ENCODE measurements around the gene GOLGA6L9.
"Not testable (repeated sequence)": the region's sequence is repeated elsewhere in the genome, so short reads cannot be mapped to it uniquely, and the experiment has no call there.

The GOLGA6L9 gene

DNA sequence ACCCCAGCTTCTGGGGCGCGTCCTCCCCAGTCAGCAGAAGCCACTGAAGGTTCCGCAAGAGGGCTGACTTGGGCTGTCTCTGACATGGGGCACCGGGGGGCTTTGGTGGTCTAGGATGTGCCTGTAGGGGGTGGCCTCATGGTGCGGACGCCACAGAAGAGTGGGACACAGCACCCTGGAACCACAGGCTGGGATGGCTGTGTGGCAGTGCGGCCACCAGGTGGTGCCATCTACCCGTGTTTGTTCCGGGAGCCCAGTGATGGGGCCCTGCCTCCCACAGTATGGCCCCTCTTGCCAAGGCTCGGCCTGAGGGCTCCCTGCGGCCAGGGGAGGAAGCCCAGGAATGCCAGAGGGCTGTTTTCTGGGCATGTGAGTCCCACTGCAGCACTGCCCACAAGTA lies 38.6 kb downstream of the GOLGA6L9 start:
- DNase-seq (ENCODE audit: low read depth in 2 of 2) = not testable (repeated sequence)

GRCh38 chr15:82469381-82469780 lies 39.8 kb downstream of the GOLGA6L9 start:
- DNase-seq (ENCODE audit: low read depth in 2 of 2) = not testable (repeated sequence)

DNA sequence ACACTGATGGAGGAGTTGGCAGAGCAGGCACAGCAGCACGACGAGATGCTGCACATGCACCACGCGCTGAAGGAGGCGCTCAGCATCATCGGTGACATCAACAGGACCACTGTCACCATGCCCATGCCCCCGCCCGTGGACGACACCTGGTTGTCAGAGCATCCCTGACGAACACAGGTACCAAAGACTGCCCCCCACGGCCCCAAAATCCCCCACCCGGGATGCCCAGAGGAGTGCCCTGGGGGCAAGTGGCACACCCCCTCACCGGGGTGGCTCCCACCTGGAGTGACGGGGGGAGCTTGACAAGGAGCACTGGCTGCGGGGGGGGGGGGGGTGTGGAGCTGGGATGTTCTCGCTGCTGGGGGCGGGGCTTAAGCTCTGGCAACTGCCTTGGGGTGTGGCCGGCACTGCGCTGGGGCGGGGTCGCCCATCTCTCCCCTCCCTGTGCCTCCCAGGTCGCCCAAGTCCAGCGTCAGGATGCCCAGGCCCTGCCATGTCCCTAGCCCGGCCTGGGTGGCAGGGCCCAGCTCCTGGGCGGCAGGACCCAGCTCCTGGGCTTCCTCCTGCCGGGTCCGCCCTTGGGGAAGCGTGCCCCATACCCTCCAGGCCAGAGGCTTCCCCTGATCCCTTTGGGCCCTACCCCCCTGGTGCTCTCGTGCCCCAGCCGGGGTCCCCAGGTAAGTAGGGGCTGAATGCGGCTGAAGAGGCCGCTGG lies 42.8 kb downstream of the GOLGA6L9 start:
- not testable (repeated sequence) for DNase-seq (ENCODE audit: low read depth in 2 of 2)

DNA sequence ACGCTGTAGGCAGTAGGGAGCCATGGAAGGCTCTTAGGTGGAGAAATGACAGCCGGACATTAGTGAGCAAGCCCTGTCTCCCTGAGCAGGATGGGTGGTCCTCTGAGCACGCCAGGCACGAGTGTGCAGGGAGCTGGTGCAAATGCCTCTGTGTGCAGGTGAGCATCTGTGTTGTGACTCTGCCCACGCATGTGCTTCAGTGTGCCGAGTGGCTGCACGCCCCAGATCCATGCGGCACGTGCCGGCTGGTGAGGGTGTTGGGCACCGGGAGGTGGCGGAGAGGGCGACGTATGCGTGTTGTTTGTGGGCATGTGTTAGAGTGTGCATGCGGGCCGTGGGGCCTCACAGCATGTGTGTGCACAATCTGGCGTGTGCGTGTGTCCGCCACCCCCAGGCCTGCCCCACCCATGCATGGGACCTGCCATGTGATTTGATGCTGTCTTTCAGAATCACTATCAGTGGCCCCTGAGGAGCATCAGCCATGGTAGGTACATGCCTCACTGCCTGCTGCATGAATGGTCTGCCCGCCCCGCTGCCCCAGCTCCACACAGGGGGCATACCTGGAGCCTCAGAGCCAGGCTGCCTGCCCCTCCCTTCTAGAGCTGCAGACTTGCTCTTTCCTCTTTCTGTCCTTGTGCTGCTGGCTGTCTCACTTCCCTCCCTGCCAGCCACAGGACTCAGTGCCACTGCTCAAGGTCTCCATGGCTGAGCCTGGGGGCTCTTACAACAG lies 45.1 kb downstream of the GOLGA6L9 start:
- DNase-seq (ENCODE audit: low read depth in 2 of 2) = not testable (repeated sequence)

GRCh38 chr15:82475345-82475967 lies 45.8 kb downstream of the GOLGA6L9 start:
- not testable (repeated sequence) for DNase-seq (ENCODE audit: low read depth in 2 of 2)

GRCh38 chr15:82476697-82477342 lies 47.2 kb downstream of the GOLGA6L9 start:
- not testable (repeated sequence) for DNase-seq (ENCODE audit: low read depth in 2 of 2)

DNA sequence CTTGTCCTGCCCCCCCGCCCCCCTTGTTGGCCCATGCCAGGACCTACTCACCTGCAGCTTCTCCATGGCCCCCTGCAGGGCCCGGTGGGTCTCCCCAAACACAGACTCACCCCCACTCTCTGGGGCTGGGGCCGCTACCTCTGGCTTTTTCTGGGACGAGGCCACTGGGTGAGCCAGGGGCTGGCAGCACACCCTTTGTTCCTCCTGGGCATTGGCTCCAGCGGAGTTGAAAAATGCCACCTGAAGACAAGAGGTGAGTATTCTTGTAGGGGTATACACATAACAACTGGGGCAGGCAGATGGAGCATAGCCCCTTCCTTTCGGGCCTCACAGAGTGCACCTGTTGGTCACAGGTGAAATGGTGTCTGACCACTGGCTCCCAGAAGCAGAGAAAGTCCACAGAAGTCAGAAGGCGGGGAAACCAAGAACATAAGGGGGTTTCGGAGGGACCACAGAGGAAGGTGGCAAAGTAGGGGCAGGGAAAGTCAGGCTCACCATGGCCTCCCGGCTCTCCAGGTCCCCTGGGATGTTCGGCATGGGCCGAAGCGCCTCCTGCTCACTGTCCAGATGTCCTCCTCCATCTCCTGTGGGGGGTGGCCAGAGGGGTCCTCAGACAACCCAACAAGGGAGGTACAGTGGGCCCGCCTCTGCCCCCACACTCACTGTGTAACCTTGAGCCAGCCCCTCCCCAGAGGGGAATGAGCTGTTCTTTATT lies 47.9 kb downstream of the GOLGA6L9 start:
- not testable (repeated sequence) for DNase-seq (ENCODE audit: low read depth in 2 of 2)

Measured in stimulated activated CD8-positive, alpha-beta memory T cell treated with anti-CD3 and anti-CD28 coated beads, Interleukin-7, amount 100 ng/mL, for 1 hour (primary cell).